DOHH2 (cell line): ENCODE measurements around the gene CHST1.

Experiments used
- H3F3A ChIP-seq: fragments of 200-600 bp; sonication (generic), shearing (Covaris generic); 2 replicates; pipeline ENCODE4 v1.6.0; 2016; ENCODE audit warnings: antibody characterized with exemption, mild to moderate bottlenecking; ENCODE audit not compliant: control insufficient read depth, insufficient read depth
- H3K27ac ChIP-seq: fragments of 200-600 bp; sonication (generic); 2 replicates; pipeline ENCODE4 v1.5.1; 2014; ENCODE audit warnings: low read depth, mild to moderate bottlenecking, low read length, moderate library complexity
- H3K27me3 ChIP-seq: fragments of 200-600 bp; sonication (generic); 2 replicates; pipeline ENCODE4 v1.6.1; 2014; ENCODE audit warnings: mild to moderate bottlenecking, low read length, mixed read lengths; ENCODE audit not compliant: control insufficient read depth
- H3K36me3 ChIP-seq: fragments of 200-600 bp; sonication (generic); 2 replicates; pipeline ENCODE4 v1.6.1; 2014; ENCODE audit warnings: mild to moderate bottlenecking, low read length, moderate library complexity, mixed read lengths; ENCODE audit not compliant: control insufficient read depth
- H3K4me1 ChIP-seq: fragments of 200-600 bp; sonication (generic); 2 replicates; pipeline ENCODE4 v1.6.1; 2014; ENCODE audit warnings: mild to moderate bottlenecking, low read length, mixed read lengths; ENCODE audit not compliant: control insufficient read depth
- H3K4me2 ChIP-seq: fragments of 200-600 bp; sonication (generic); 2 replicates; pipeline ENCODE4 v1.6.0; 2014; ENCODE audit warnings: mild to moderate bottlenecking, low read length, moderate library complexity
- H3K4me3 ChIP-seq: fragments of 200-600 bp; sonication (generic); 2 replicates; pipeline ENCODE4 v1.5.1; 2014; ENCODE audit warnings: mild to moderate bottlenecking, low read length, mixed read lengths
- H3K79me2 ChIP-seq: fragments of 200-600 bp; sonication (generic); 2 replicates; pipeline ENCODE4 v1.6.1; 2014; ENCODE audit warnings: mild to moderate bottlenecking, low read length, mixed read lengths; ENCODE audit not compliant: control insufficient read depth
- H3K9me2 ChIP-seq: fragments of 200-600 bp; sonication (generic); replicated peaks from 2 replicates; pipeline ENCODE4 v1.6.1; 2014; ENCODE audit warnings: mild to moderate bottlenecking, low read length, mixed read lengths; ENCODE audit not compliant: control insufficient read depth
- H3K9me3 ChIP-seq: fragments of 200-600 bp; sonication (generic); 2 replicates; pipeline ENCODE4 v1.6.1; 2014; ENCODE audit warnings: antibody characterized with exemption, low read length, mixed read lengths; ENCODE audit not compliant: control insufficient read depth, insufficient read depth
- H4K20me1 ChIP-seq: fragments of 200-600 bp; sonication (generic); 2 replicates; pipeline ENCODE4 v1.6.0; 2014; ENCODE audit warnings: low read depth, mild to moderate bottlenecking, antibody characterized with exemption, low read length, moderate library complexity; ENCODE audit not compliant: control insufficient read depth, insufficient read depth
- CTCF ChIP-seq: fragments of 200-600 bp; sonication (generic); IDR thresholded peaks from one replicate; pipeline ENCODE4 v1.5.1; 2014; ENCODE audit warnings: antibody characterized with exemption, mild to moderate bottlenecking, low read depth, low read length; ENCODE audit not compliant: poor library complexity, severe bottlenecking
- EZH2phosphoT487 ChIP-seq: fragments of 200-600 bp; sonication (generic); IDR thresholded peaks from 2 replicates; pipeline ENCODE4 v1.6.1; 2017; ENCODE audit warnings: borderline replicate concordance, mild to moderate bottlenecking, antibody characterized with exemption, low read length, moderate library complexity, mixed read lengths

CHST1 gene

GRCh38 chr11:45669956-45670355 is 4.5 kb upstream of the CHST1 start:
- H3K79me2 ChIP-seq = no peaks in the 10 kb centered on the region
- no peak for TF ChIP-seq CTCF
- no peak for TF ChIP-seq EZH2phosphoT487
- H3K36me3 ChIP-seq = no peaks in the 10 kb centered on the region
- no peaks in the 10 kb centered on the region for H3K4me1 ChIP-seq
- no peaks in the 10 kb centered on the region for H3K9me2 ChIP-seq
- no peaks in the 10 kb centered on the region for H4K20me1 ChIP-seq
- no peaks in the 10 kb centered on the region for H3F3A ChIP-seq
- H3K4me2 ChIP-seq = no peak overlapping the region
- H3K9me3 ChIP-seq = no peaks in the 10 kb centered on the region
- H3K27ac ChIP-seq = no peak overlapping the region
- H3K4me3 ChIP-seq = no peak overlapping the region
- H3K27me3 ChIP-seq = peaks cover 16% of the 10 kb centered on the region

- H3K9me2 ChIP-seq = no peaks in the 10 kb centered on the region
- no peak overlapping the region for H3K4me2 ChIP-seq
- TF ChIP-seq EZH2phosphoT487 (no peak), CTCF (no peak)
- no peaks in the 10 kb centered on the region for H3K79me2 ChIP-seq
- H3K4me3 ChIP-seq = no peak overlapping the region
- no peaks in the 10 kb centered on the region for H3F3A ChIP-seq
- H3K4me1 ChIP-seq = no peaks in the 10 kb centered on the region
- H3K9me3 ChIP-seq = no peaks in the 10 kb centered on the region
- no peak overlapping the region for H3K27ac ChIP-seq
- peaks cover 21% of the 10 kb centered on the region for H3K27me3 ChIP-seq
- no peaks in the 10 kb centered on the region for H3K36me3 ChIP-seq
- no peaks in the 10 kb centered on the region for H4K20me1 ChIP-seq
These were observed 3.7 kb upstream of the CHST1 start for GRCh38 chr11:45669146-45669545.

- H3K9me2 ChIP-seq = no peaks in the 10 kb centered on the region
- H3K9me3 ChIP-seq = no peaks in the 10 kb centered on the region
- H4K20me1 ChIP-seq = no peaks in the 10 kb centered on the region
- no peaks in the 10 kb centered on the region for H3K79me2 ChIP-seq
- H3K27me3 ChIP-seq = peaks cover 25% of the 10 kb centered on the region
- no peak overlapping the region for H3K4me2 ChIP-seq
- H3K4me1 ChIP-seq = no peaks in the 10 kb centered on the region
- TF ChIP-seq EZH2phosphoT487 (no peak), CTCF (no peak)
- no peak overlapping the region for H3K4me3 ChIP-seq
- no peak overlapping the region for H3K27ac ChIP-seq
- no peaks in the 10 kb centered on the region for H3K36me3 ChIP-seq
- H3F3A ChIP-seq = no peaks in the 10 kb centered on the region
These were observed 2.7 kb upstream of the CHST1 start for GRCh38 chr11:45667929-45668680.
